Brain microvascular endothelial cell (primary cell): Measurements from ENCODE around the gene NBPF1.
"Not testable (repeated sequence)": the region's sequence is repeated elsewhere in the genome, so short reads cannot be mapped to it uniquely, and the experiment has no call there.

ENCODE experiments used
- DNase-seq: peaks from one replicate; pipeline ENCODE4 v3.0.0-alpha.2; 2020
- H3K27ac ChIP-seq: fragments of 250-450 bp; sonication (Bioruptor Pico); 2 replicates; pipeline ENCODE4 v1.5.1; 2020; ENCODE audit warnings: mild to moderate bottlenecking, moderate library complexity
- H3K27me3 ChIP-seq: fragments of 250-450 bp; sonication (Bioruptor Pico); replicated peaks from 2 replicates; pipeline ENCODE4 v1.5.1; 2020; ENCODE audit warnings: mild to moderate bottlenecking
- H3K36me3 ChIP-seq: fragments of 250-450 bp; sonication (Bioruptor Pico); replicated peaks from 2 replicates; pipeline ENCODE4 v1.5.1; 2020; ENCODE audit warnings: mild to moderate bottlenecking
- H3K4me3 ChIP-seq: 2 replicates; pipeline ENCODE4 v1.5.1; 2011; ENCODE audit warnings: low read depth, mild to moderate bottlenecking, control low read depth, low read length, moderate library complexity
- CTCF ChIP-seq: IDR thresholded peaks from 2 replicates; pipeline ENCODE4 v1.5.1; 2011; ENCODE audit warnings: low read depth, mild to moderate bottlenecking, moderate library complexity, low read length, control low read depth, inconsistent platforms; ENCODE audit errors: missing control alignments
- in situ Hi-C: cut with HindIII; loops from 2 replicates; pipeline ENCODE4 v1.10.0; 2017; ENCODE audit warnings: low sequenced_read_pairs, low pct_ligation_motif_present

NBPF1 gene

DNA sequence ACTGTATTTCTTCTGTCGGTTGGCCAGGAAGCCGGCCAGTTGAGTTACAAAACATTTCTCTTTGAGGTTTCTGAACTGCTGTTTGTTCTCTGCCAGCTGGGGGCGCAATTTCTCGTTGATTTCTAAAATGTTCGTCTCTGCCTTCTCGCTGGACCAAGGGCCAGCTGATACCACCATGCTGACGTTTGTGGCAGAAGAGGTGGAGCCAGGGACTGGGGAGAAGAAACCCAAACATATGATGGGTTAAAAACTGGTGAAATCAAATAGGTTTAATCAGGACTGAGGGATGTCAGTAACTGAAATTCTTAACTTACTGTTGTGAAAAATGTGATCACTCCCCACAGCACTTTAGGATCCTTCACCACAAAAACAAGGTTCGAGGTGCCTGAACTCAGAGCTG is 21.5 kb downstream of the NBPF1 start:
- peak; percentile 5 for TF ChIP-seq CTCF
- H3K27me3 ChIP-seq, H3K4me3 ChIP-seq, DNase-seq, H3K27ac ChIP-seq, in situ Hi-C loops, H3K36me3 ChIP-seq: not testable (repeated sequence)

DNA sequence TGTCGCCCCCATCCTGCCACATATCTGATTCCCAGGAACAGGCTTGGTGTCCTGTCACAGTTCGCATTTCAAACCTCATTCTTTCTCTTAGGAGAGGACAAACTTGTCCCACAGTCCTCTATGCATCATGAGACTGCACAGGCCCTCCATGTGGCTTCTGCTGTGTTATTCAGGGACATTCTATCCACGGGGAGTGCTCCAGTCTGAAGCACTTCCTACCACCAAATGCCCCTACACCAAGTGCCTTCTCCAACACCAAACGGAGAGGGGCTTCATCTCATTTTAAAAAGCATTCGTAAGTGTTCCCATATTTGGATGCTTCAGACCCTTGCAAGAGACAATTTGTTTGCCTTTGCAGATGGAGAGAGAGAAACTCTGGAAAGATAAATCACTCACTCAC is 25.3 kb downstream of the NBPF1 start:
- H3K36me3 ChIP-seq, H3K4me3 ChIP-seq, H3K27me3 ChIP-seq, in situ Hi-C loops, DNase-seq, H3K27ac ChIP-seq: not testable (repeated sequence)

DNA sequence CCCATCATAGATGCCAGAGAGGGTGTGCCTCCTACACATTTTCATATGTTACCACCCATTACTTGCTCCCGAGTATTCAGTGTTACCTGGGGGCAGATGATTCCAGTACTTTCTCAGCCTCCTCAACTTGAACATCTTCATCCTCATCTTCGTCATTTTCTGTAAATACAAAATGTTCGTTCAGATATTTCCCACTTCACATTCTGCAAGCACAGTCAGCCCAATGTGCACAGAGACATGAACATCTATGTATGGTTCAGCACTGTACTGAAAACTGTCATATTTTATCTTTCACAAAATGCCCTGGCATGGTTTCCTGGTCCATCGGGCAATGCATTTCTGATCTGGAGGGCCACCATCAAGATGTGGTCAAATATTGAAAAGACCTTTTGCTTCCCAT is 25.7 kb downstream of the NBPF1 start:
- H3K36me3 ChIP-seq, H3K27ac ChIP-seq, DNase-seq, H3K4me3 ChIP-seq, in situ Hi-C loops, H3K27me3 ChIP-seq: not testable (repeated sequence)

DNA sequence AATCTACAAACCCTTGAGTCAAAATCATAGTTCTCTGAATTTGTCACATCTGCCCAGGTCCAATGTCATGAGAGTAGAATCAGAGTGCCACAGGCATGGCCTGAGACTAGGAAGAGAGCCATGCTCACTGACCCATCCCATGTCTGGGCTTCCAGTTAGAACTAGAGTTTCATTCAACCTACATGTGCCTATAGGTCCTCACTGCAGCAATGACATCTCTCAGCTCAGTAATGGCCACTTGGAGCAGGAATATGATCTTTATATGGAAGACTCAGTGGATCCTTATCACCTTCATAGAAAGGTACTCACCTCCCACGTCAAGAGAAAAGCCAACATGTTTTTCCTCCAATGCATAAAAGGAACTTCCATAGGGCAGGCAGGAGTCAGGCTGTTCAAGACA is 48.0 kb downstream of the NBPF1 start:
- DNase-seq, H3K27me3 ChIP-seq, in situ Hi-C loops, H3K36me3 ChIP-seq, H3K4me3 ChIP-seq, H3K27ac ChIP-seq: not testable (repeated sequence)

DNA sequence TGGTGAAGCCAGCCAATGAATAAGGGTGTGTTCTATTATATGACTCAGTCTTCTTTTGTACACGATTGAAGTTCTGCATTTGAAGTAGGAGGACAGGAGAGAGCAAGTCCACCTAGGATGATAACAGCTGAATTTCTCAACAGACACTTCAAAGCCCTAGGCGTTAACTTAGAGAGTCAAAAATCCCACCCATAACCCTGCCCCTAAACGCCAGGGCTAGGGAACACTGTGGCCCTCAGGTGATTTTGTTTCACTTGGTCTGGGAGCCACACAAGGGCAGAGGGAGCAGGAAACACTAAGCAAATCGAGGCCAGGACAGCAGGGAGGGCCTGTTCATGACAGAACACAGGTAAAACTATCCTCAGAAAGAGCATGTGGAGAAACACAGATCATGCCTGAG is 52.3 kb downstream of the NBPF1 start:
- H3K36me3 ChIP-seq, H3K4me3 ChIP-seq, DNase-seq, H3K27me3 ChIP-seq, H3K27ac ChIP-seq, in situ Hi-C loops: not testable (repeated sequence)

- H3K27me3 ChIP-seq, H3K36me3 ChIP-seq, DNase-seq, H3K27ac ChIP-seq, in situ Hi-C loops, H3K4me3 ChIP-seq: not testable (repeated sequence)
Measured at GRCh38 chr1:16560498-16560897, 52.9 kb downstream of the NBPF1 start.

GRCh38 chr1:16559688-16560087 is 53.7 kb downstream of the NBPF1 start:
- in situ Hi-C loops, H3K36me3 ChIP-seq, H3K4me3 ChIP-seq, DNase-seq, H3K27me3 ChIP-seq, H3K27ac ChIP-seq: not testable (repeated sequence)

DNA sequence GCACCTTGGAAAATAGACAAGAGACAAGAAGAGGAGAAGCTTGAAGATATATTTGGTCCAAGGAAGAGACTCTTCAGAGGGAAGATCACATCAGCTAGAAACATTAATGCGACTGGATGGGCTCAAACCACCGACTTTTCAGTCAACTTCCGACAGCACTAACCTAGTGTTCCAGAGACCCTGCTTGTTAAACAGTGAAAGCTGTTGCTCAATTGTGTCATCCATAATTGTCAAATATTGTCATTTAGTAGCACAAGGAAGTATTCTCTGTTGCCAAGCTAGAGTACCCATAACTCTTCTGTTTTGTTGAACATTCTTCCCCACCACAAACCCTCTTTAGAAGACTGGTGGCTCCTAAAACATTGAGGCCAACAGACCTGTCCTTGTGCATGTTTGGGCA is 56.3 kb downstream of the NBPF1 start:
- H3K36me3 ChIP-seq, in situ Hi-C loops, H3K4me3 ChIP-seq, H3K27ac ChIP-seq, DNase-seq, H3K27me3 ChIP-seq: not testable (repeated sequence)

GRCh38 chr1:16553244-16553643 is 60.1 kb downstream of the NBPF1 start:
- H3K27me3 ChIP-seq, DNase-seq, in situ Hi-C loops, H3K36me3 ChIP-seq, H3K27ac ChIP-seq, H3K4me3 ChIP-seq: not testable (repeated sequence)

- in situ Hi-C loops, H3K36me3 ChIP-seq, DNase-seq, H3K4me3 ChIP-seq, H3K27me3 ChIP-seq, H3K27ac ChIP-seq: not testable (repeated sequence)
Measured at GRCh38 chr1:16550212-16550918, 63.0 kb downstream of the NBPF1 start.

DNA sequence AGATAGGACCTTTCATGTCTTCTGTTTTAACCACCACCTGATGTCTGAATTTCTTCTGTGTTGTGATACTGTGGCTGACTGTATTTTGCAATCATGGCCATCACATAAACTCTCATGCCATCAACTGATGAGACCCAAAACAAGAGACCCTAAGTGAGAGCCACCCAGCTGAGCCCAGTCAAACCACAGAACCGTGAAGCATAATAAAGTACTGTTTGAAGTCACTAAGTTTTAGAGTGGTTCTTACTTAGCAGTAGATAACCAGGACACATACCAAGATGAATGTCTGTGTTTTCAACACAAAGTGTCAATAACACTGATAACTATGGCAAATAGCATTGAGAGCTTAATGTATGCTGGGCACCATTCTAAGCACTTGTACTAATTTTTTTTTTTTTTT is 63.8 kb downstream of the NBPF1 start:
- in situ Hi-C loops, result not testable (repeated sequence)

DNA sequence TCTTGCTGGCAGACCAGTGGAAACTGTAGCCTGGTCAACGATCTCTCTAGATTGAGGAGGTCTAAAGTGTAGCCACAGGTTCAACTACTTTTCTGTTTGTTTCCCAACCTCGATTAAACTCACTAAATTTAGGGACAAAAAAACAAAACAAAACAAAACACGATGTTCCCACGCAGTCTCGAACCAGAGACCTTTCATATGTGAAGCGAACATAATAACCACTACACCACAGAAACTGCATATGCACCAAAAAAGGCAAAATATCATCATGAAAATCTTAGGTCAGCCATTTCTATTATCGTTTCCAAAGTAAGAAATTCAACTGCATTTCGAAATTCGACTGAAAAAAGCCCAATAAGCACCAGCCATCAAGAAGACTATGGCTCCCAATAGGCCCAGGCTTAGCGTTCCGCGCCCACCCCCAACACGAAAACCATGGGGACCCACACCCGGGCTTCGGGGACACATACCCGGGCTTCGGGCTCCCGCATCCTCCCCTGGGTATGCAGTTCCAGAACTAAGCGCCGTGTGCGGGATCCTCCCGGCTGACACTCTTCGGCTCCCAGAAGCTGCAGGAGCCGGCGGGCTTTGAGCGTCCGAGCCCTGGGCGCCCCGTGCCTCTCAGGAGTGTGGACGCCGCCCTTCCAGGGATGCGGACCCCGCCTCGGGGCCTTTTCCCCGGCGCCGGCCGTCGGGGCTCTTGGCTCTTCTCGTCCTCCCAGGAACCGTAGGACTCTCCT is 65.7 kb downstream of the NBPF1 start:
- in situ Hi-C loops, H3K36me3 ChIP-seq, H3K27me3 ChIP-seq, H3K27ac ChIP-seq: not testable (repeated sequence)
- peak overlapping the region; percentile 26 for H3K4me3 ChIP-seq
- DNase-seq, result peak; percentile 64

More for the DNA sequence above, 63.8 kb downstream of the NBPF1 start:
- not testable (repeated sequence) for H3K36me3 ChIP-seq, H3K4me3 ChIP-seq, H3K27ac ChIP-seq, DNase-seq, H3K27me3 ChIP-seq

DNA sequence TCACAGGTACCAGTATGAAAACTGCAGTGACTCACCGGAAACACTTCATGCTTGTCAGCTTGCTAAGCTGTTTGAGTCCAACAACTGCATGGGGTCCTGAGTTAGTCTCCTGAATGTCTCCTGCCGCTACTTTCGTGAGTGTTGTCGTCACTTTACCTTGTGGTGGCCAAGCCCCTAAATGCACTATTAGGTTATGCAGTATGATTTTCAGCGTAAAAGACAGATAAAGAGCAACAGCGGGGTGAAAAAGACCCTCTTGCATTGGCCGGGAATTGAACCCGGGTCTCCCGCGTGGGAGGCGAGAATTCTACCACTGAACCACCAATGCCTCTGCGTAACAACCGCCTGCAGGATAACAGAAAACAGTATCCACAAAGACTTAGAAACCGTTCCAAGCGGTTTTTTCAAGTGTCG is 67.7 kb downstream of the NBPF1 start:
- H3K36me3 ChIP-seq, in situ Hi-C loops, H3K27me3 ChIP-seq, H3K4me3 ChIP-seq, H3K27ac ChIP-seq: not testable (repeated sequence)
- peak; percentile 73 for DNase-seq

DNA sequence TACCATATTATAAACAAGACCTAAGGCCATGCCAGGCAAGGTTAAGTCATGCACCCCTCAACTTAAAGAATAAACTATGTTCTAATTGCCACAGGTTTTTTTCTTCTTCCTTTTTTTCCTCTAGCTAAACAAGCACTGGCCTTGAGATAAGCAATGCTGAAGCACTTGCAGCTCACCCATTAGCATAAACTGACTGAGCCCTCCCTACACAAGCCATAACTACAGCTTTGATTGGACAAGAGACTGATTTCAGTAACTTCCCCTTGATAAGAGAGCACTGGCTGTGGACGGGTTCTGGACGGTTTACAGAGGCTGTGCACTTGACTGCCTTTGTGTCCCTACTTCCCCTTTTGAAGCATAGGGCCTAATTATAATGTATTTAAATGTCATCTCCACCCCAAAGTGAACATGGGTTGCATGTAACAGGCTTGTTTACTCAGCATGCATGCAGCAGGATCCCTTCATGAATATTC is 72.9 kb downstream of the NBPF1 start:
- H3K27ac ChIP-seq, H3K36me3 ChIP-seq, in situ Hi-C loops, H3K4me3 ChIP-seq, DNase-seq, H3K27me3 ChIP-seq: not testable (repeated sequence)
